Middle frontal gyrus (tissue), 1 donor: ENCODE data around the gene NUDC.
"Not testable (repeated sequence)": the region's sequence is repeated elsewhere in the genome, so short reads cannot be mapped to it uniquely, and the experiment has no call there.

Experiments used
- DNase-seq: peaks from one replicate; pipeline ENCODE4 v3.0.0-alpha.2; 2015; ENCODE audit warnings: low spot score; ENCODE audit errors: extremely low spot score

NUDC gene

DNA sequence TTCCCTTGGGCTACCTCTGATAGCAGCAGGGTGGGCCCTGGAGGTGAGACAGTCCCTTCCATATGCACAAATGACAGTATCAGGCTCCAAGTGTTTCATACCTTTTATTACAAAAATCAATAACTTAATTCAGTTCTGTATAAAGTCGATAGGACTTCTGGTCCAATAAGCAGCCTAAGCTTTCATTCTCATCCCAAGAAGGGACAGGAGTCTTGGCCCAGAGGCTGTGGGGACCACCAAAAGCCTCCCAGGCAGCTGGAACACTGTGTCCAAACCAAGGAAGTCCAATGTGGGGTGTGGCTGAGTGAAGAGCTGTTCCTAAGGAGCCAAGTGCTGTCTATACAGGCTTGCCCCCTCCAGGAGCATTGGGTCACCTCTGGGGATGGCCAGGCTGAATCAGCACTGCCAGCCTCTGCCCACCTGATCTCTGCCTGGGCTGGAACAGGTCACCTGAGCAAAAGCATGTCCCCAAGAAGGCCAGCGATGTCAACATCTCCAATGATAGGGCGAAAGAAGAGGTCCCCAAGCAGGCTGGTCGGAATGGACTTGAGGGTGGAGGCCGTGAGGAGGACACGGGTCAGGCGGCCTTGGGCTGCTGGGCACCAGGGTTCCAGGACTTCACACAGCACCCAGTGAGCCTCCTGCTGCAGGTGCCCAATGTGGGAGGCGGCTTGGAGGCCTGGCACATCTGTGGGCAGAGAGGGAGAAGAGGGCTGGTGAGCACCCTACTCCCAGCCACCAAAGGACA, 10.0 kb upstream of the NUDC start:
- no peak for DNase-seq

DNA sequence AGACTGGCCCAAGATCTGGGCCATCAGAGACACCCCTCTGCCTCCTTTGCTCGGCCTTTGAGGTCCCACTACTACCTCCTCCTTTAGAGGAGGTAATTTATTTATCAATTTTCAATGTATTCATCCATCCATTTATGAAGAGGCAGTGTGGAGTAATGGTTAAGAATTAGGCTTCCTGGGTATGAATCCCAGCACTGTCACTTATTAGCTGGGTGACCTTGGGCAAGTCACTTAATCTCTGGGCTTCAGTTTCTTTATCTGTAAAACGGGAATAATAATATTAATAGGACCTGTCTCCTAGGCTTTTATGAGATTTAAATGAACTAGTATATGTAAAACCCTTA, 9.4 kb upstream of the NUDC start:
- no peak for DNase-seq

DNA sequence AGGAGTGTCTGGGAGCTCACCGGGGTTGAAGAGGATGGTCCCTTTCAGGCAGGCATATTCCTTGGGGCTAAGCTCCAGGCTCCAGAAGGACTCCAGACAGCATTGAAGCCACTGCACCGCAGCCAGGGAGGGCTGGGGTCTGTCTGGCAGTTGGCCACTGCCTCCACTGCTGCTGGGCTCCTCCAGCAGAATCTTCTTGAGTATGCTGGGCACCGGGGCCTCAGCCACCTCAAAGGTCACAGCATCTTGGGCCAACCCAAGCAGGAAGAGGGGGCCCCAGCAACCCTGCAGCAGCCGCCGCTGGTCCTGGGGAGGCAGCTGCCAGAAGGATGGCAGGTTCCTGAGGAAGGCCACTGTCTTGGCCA, 8.2 kb upstream of the NUDC start:
- no peak for DNase-seq

DNA sequence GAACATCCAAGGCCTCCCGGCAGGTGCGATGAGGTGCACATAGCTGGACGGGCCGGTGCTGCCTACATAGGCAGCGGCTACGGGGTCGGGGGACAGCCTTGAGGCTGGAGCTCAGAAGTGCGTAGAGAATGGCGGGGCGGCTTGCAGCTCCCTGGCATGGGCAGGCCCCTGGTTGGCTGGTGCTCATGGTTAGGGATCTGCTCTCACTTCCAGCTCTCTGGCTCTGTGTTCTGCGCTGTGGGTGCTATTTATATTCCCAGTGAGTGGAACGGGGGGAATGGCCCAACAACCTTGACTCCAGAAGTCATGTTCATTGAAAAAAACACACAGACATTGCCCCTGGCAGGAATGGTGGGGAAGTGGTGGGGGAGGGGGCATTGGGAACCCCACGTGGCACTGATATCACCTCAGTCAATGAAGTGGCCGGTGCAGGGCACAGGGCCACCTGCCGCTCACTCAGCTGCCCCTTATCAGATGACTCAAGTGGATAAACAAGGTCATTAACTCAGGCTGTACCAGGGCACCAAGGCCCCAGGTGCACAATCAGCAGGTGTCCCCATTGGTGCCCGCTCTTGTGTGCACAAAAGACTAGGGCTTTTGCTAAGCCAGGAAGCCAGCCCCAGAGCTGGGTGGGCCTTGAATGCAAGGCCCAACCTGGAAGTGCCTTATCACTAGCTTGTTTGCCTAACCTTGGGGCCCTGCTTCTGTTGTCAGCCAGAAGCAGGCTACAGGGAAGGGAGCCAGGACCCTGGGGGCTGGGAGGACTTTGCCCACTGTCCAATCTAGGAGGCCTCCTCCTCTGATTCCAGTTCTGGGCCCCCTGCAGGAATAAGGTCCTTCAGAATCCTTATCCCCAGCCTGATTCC, 7.6 kb upstream of the NUDC start, which contains the start of gene NR0B2:
TSS of gene NR0B2 (minus strand) at position 222 of the 866 bp plus-strand sequence. CDS start at position 187, 35 bp downstream.
- DNase-seq = no peak

DNA sequence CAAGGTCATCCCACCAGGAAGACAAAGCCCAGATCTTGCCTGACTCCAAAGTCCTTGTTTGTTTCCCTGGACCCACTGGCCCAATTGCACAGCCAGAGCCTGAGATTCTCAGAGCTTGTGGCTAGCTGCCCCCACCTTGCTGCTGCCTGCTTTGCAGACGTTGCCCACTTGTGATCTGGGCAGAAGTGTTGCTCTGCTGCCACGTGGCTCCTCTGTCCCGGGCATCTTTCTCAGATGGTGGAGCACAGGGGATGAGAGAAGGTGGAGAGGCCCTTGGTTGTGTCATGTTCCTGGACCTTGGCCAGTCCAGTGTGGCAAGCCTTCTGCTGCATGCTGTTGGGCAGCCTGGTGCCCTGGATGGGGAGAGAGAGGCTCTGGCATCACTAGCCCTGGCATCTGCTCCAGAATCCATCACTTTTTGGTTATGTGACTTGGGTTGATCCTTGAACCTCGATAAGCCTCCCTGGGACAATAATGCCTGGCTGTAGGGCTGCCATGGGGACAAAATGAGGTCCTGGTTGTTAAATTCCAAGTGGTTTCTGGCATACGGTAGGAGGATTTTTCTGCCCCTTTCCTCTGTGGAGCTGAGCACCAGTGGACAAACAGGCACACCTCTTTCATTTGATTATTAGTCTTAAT, 6.2 kb upstream of the NUDC start:
- no peak for DNase-seq

DNA sequence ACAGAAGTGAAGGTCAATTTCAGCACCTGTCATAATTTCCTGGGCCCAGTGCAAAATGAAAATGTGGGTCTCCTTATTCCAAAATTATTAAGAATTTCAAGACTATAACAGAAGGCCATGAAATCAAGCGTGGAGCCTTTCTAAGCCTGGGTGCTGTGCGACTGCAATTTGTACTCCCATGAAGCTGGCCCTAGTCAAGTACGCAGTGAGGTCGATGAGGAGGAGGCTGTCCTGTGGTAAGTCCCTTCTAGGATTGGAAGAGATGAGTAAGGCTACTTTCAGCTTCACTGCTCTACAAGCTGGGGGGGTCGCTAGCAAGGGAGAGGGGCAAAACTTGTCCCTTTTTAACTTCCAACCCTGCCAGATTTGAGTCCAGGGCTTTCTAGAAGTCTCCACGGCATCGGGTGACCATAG, 410 bp upstream of the NUDC start:
- peak; percentile 3 for DNase-seq

DNA sequence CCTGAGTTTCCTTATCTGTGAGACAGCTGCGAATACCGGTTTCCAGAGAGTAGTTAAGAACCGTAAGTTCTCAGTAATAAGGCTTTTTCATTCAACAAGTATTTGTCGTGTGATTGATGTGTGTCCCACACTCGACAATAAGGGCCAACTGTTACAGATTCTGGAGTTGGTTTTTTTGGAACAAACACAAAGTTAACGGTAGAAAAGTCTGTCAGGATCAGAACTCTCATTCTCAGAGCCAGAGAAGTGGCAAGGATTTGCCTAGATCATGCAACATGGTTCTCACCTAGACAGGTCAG, 837 bp downstream of the NUDC start:
- no peak for DNase-seq

DNA sequence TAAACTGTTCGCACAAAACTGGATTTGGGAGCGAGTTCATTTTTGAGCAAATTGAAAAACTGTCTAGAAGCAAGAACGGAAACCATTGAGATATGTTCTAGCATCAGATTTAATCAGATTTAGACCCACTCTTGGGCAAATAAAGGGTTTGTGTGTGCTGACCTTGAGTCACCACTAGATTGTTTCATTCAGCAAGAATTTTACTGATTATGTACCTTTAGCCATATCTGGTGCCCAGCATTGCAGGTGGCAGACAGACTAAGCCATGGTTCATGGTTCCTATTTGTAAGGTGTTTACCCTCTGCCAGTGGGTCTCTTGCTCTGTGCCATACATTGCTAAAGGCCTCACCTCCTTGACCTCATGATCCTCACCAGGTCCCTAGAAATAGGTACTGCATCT, 1.4 kb downstream of the NUDC start:
- no peak for DNase-seq

DNA sequence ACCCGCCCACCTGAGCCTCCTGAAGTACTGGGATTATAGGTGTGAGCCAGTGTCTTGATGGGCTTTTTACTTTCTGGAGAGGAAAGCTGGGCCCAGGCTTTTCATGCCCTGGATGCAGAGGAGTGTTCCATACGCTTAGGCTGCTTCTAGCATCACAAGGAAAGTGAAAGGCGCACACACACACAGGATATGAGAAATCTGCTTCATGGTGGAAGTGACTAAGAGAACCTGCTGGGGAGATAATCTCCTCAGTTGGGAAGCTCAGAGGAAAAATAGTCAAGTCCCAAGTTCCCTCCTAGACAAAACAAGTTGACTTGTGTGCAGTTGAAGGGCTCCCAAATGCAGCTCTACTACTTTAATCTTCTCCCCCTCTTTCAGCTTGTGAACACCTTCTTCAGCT, 2.2 kb downstream of the NUDC start:
- DNase-seq = no peak

DNA sequence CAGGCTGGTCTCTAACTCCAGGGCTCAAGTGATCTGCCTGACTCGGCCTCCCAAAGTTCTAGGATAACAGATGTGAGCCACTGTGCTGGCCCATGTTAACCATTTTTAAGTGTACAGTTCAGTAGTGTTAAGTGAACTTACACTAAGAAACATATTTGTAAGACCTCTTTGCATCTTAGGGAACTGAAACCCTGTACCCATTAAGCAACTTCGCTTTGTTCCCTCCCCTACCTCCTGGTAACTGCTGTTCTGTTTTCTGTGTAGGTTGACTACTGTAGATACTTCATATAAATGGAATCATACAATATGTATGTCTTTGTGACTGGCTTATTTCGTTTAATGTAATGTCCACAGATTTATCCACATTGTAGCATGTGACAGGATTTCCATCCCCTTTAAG, 11.0 kb downstream of the NUDC start:
- no peak for DNase-seq

DNA sequence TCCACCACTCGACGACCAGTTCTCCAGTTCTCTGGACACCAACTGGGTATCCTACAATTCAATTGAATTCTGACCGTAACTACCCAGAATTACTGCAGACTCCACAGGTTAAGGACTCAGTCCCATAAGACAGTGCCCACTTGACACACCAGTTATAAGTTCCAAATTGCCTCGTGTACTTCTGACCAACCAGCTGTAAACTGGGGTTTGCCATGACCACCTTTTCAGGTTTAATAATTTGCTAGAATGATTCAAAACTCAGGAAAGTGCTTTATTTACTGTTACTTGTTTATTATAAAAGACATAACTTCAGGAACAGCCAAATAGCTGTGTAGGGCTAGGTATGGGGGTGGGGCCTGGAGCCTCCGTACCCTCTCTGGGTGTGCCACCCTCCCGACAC, 15.3 kb downstream of the NUDC start:
- no peak for DNase-seq

DNA sequence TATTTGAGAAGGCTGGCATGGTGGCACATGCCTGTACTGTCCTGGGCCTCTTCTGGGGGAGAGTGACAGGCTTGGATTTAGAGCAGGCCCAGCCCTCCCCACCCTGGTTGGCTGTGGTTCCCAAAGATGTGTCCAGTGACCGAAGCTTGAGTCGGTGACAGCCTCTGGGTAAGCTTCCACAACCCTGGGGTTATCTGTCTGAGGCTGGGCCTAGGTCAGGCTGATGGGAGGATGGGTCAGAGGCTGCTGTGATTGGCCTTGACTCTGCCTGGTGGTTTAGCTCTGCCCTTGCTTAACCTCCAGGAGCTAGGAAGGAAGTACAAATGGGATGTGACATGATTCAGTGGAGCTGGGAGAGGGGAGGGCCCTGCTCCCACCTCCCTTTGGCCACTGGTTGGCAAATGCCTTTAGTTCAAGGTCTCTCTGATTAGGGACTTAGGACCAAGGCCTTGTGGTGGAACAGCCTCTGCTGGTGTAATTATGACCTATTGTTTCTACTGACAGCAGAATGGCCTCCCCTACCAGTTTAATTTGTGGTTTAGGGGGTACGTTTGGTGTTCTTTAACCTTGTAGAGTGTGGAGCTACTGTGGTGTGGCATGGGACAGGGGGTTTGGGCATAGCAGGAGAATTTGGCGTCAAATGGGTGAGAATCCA, 16.6 kb downstream of the NUDC start:
- DNase-seq = no peak

DNA sequence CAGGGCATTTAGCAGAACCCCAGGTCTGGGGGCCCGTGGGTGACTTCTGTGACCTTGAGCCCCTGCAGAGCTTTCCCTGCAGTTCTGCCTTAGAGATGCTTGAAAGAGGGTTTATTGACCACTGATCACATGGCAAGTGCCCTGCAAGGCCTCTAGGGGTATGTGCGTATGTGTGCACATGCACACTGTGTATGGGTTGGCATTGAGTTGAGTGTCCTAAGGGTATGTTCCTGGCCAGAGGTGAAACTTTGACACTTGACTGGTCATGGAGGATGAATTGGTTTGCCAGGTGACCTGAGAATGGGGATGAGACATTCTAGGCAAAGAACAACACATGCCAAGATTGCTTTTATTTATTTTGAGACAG, 17.1 kb downstream of the NUDC start:
- no peak for DNase-seq

DNA sequence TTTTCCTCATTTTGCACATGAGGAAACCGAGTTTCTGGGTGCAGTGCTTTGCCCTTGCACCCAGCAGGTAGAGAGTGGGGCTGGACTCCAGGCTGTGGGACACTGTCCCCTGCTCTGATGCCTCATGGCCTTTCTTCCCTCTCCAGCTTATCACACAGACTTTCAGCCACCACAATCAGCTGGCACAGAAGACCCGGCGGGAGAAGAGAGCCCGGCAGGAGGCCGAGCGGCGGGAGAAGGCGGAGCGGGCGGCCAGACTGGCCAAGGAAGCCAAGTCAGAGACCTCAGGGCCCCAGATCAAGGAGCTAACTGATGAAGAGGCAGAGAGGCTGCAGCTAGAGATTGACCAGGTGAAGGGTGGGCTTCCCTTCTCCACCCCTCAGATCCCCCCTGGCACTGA, 19.8 kb downstream of the NUDC start:
- DNase-seq = no peak

DNA sequence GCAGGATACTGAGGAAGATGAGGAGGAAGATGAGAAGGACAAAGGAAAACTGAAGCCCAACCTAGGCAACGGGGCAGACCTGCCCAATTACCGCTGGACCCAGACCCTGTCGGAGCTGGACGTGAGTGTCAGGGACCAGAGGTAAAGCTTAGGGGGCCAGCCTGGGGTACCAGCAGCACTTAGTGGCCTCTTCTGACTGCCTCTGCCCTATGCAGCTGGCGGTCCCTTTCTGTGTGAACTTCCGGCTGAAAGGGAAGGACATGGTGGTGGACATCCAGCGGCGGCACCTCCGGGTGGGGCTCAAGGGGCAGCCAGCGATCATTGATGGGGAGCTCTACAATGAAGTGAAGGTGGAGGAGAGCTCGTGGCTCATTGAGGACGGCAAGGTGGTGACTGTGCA, 21.1 kb downstream of the NUDC start:
- no peak for DNase-seq

DNA sequence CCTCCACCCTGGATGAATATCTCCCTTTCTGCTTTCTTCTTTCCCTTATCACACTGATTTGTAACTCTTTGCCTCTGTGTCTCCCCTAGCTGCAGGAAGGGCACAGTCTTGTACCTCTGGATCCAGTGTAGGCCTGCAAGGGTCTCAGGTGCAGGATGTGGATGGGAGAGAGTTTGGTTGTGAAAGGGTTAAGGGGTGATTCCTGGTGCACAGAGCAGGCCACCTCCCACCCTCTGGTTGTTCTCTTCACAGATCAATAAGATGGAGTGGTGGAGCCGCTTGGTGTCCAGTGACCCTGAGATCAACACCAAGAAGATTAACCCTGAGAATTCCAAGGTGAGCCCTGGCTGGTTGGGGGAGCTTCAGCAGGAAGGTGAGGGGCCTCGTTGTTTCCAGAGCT, 23.6 kb downstream of the NUDC start:
- no peak for DNase-seq

DNA sequence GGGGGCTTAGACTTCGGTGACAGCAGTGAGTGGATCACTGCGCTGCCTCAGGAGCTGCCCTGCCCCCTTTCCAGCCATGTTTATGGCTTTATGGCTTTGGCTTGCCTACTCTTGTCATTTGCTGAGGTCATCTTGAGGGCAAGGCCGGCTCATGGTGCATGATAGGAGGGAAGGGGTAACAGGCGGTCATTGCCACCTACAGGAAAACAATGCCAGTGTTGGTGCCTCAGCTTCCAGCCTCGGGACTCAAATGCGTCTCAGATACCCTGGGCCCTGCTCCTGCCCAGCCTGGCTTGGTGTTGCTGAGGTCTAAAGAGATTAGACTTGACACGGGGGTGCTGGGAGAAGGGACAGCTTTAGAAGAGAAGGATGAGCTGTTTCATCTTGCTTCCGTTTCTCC, 24.2 kb downstream of the NUDC start:
- no peak for DNase-seq

DNA sequence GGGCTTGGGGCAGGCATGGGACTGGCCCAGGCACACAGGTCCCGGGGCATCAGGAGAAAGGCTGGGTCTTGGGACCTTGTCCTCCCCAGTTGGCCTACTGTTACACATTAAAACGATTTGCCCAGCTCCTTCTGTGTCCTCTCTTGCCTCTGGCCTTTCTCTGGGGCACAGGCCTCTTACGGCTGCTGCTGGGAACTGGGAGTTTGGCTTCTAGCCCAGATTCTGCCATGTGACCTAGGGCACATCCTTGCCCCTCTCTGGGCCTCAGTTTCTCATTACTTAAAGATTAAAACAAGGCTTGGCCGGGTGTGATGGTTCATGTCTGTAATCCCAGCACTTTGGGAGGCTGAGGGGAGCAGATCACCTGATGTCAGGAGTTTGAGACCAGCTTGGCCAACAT, 24.7 kb downstream of the NUDC start:
- no peak for DNase-seq

DNA sequence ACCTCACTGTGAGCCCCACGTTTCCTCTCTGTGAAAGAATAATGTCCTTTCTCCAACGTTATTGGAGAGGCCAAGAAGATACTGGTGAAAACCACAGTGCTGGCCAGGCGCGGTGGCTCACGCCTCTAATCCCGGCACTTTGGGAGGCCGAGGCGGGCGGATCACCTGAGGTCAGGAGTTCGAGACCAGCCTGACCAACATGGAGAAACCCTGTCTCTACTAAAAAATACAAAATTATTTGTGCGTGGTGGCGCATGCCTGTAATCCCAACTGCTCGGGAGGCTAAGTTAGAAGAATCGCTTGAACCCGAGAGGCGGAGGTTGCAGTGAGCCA, 27.1 kb downstream of the NUDC start:
- DNase-seq = not testable (repeated sequence)

DNA sequence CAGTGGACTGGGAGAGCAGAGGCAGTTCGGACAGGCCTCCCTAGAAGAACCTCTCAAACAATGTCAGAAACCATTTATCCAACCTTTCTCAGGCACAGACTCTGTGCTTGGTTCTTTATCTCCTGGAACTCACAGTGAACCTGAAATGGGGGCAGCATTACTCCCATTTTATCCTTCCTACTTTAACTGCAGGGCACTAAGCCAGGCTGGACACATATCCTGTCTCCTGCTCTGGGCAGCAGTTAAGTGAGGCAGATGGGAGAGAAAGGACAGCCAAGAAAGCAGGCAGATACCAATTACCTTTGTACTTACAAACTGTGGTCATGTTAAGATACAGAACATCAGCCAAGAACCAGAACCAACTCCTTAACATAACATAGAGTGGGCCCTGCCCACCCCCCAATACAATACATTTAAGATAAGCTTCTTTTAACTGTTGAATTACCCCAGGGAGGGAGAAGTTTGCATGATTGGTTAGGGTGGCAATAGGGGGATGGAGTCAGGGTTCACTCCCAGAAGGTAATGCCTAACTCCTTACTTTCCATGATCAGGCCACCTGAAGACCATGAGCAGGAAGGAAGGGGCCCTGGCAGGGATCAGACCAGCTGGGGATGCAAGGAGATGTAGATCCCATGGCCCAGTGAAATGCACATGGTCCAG, 27.9 kb downstream of the NUDC start:
- DNase-seq = no peak

DNA sequence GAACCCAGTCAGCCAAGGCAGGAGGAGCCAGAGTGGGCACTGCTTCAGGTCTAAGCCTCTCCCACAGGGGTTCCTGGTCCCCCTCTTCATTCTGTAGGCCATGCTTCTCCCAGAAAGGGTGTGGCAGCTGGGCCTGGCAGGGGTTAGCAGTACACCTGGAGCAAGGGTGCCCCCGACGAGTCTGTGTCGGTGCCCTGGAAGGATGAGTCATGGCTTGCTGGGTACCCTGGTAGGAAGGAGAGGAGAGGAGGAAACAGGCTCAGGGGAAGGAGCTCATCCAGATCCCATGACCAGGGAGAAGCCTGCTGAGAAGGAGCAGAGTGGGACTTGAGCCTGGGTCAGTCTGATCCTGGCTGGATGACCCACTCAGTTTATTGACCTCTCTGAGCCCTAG, 28.4 kb downstream of the NUDC start:
- DNase-seq = no peak

DNA sequence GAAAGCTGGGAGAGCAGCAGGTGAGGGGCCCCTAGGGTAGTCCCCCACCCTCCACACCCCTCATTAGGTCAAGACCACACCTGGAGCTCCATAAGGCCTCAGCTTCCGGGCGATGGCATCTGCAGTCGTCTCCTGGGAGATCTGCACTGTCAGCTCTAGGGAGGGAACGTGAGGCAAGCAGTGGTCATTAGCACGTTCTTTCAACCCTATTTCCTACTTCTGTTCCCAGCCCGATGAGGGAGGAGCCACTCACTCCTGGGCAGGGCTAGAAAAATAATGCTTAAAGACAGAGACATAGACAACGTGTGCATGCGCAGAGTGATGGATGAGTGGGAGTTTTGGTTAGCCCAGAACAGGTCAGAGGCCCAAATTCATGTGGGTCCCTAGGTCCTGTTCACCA, 29.1 kb downstream of the NUDC start:
- no peak for DNase-seq
